Activated CD4-positive, CD25-positive, alpha-beta regulatory T cell treated with anti-CD3 and anti-CD28 coated beads, Interleukin-2, amount 50 U/mL, for 72 hours (primary cell): ENCODE measurements around the gene IL25.

Experiments
- DNase-seq: peaks from one replicate; pipeline ENCODE4 v3.0.0; 2021

The IL25 gene

GRCh38 chr14:23354990-23355389, 17.6 kb upstream of the IL25 start:
- DNase-seq = no peak

DNA sequence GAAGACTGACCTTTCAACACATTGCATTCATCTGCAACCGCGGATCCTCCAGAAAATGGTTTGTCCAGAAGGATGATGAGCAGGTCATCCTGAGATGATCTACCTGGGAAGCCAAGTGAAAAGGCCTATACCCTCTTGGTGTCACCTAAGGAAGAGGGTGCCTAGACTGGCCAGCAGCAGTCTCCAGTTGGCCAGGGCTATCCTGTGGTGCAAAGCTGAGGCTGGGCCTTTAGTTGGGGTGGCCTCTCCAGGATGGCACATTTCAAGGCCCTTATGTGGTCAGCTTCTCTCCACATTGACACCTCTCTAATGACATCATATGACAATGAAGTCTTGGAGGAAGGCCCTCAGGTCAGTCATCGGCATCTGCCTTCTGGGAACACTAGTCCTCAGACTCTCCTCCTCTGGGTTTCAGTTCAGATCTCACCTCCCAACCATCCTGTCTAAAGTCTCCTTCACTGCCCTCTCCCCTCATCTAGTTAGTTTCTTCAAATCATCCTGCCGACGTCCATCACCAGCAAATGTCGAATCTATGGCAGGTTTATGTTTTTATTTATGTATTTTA, 16.7 kb upstream of the IL25 start:
- no peak for DNase-seq

DNA sequence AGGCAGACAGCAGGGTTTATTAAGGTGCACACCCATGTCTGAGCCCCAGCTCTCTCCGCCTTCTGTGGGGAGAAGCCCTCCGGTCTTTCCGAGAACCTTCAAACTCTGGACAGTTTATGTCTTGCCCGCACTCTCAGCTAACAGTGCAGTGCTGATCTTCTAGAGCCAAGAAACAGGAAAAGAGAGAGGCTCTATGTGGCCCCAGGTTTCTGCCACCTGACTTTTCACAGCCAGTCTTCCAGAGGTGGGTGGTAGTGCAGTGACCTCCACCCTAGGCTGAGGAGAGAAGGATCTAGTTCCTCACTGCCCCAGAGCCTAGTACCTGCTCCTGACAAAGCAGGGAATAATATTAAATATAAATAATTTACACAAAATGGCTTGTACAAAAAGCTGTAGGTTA, 15.9 kb upstream of the IL25 start:
- DNase-seq = no peak

DNA sequence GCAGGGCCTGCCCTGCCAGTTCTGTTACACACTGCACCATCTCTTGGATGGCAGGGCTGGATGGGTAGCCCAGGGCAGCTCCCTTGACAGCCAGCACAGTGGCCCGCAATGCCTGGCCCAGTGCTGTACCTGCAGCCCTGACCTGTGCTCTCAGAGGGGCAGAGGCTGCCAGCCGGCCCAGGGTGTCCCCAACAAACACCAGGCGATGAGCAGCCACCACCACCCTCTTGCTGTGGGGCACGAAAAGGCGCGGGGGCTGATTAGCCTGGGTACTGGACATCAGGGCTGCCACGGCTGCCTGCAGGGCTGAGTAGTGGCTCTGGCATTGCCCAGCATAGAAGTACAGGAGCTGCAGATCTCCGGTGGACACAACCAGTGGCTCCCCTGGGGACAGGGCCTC, 15.3 kb upstream of the IL25 start:
- DNase-seq = no peak

- DNase-seq = no peak
These were observed 14.6 kb upstream of the IL25 start for GRCh38 chr14:23358042-23358441.

DNA sequence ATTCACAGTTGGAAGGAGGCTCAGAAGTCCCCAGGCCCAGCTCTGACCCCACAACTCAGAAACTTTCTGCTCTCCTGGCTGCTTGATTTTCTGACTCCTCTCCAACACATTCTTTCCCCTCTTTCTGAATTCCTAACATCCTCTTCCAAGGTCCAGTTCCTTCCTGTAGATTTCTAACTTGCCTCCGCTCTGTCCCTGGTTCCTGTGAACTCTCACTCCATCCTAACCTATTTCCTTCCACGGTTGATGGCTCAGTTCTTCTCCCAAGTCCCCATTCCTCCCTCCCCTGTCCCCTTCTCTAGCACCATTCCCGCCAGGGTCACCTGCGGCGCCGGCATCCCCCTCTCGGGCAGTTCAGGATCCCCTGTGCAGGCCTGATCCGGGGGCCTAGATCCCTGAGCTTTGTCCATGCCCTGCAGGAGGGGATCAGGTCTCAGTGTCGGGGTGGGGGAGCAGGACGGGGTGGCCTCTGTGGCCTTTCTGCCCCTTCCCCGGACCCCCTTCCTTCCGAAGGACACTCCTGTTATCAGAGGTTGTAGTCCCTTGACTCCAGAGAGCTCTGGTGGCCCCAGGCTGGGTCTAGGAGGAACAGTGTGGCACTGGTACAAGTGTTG, 13.9 kb upstream of the IL25 start:
- DNase-seq = no peak

GRCh38 chr14:23359167-23359626, 13.4 kb upstream of the IL25 start:
- no peak for DNase-seq

DNA sequence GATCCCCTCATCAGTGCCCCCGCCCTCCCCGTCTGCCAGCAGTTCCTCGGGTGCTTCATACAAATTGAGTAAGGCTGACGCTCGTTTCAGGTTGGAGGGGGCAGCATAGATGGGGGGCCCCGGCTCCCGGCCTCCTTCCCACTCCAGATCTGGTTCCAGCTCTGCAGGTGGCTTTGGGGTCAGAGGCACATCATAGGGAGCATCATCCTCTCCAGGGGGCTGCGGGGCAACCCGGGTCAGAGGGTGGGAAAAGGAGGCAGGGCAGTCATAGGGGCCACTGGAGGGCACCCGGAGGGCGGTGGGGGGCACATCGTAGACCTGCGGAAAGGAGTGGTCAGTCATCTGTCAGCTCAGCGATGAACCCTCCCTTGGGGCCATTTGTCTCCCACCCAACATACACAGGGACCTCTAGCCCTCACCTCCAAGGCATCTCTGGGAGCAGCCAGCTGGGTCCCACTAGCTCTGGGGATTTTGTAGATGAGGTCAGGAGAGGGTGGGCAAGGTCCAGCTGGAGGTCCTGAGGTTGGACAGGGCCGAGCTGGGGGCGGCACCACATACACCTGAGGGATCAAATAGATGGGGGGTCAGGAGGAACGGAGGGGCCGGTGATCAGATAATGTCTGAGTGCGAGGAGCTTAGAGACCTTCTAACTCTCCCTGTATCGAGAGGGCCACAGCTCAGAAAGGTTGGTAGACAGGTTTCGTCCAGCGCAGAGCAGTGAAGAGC, 12.7 kb upstream of the IL25 start:
- no peak for DNase-seq

DNA sequence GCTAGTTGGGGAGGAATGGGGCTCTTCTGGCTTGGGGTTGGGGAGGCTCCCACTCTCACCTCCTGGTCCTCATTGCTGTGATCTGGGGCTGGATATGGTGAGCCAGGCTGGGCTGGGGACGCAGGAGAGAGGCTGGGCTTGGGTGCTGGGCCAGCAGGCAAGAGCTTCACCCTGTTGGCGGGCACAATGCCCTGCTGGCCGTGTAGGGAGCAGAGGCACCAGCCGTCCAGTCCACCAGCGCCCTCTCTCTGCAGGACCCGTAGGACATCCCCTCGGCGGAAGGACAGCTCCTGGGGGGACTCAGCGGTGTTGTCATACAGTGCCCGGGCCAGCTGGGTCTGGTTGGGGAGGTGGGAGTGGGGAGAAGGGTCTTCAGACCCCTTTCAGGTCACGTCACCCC, 12.1 kb upstream of the IL25 start:
- no peak for DNase-seq

DNA sequence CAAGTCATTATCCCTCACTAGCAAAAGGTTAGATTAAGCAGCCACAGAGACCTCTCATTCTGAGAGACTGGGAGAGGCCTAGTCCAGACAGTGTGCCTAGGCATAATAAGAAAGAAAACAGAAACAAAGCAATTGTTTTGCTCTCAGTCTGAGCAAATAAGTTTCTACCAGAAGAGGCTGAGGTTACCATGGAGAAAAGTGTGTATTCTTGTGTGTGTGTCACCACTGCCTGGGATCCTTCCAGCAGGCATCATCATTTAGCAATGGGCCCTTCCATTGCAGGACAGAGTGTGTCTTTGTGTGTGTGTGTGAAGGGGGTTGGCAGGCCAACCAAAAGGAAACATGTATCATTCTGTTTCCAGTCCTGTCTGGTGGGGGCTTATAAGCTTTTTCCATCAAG, 11.3 kb upstream of the IL25 start:
- DNase-seq = no peak

- DNase-seq = no peak
These were observed 10.8 kb upstream of the IL25 start for GRCh38 chr14:23361763-23362162.

- DNase-seq = no peak
These were observed 10.4 kb upstream of the IL25 start for GRCh38 chr14:23362200-23362599.

GRCh38 chr14:23364164-23365035, 8.2 kb upstream of the IL25 start:
- DNase-seq = no peak

DNA sequence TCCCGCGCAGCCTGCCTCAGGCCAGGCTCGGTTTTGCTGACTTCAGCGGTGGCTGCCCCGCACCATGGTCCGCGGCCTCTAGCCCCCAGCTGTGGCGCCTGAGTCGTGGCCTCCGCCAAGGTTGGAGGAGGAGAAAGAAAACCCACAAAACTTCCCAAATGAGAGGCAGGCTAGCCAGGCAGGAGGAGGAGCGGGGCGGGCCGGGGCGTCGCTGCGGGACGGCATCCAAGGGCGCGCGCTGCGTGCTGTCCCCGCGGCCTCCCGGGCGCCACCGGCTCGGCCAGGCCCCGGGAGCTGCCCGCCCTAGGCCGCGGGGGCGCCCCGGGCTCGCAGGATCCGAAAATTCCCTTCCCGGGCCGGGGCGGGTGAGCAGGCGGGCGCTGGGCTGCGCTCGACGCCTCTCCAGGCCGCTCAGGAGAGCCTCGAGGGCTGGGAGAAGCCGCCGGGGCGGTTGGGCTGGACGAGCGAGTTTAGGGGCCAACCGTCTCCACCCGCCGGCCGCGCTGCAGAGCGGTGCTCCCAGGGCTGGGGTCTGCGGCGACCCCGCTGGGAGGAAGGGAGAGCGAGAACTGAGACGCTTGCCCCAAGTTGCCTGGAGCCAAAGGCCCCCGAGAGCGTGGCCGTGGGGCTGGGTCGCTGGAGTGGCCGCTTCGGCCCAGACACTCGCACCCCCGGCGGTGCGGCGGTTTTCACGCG, 7.4 kb upstream of the IL25 start, which contains the start of gene EFS:
TSS of gene EFS (minus strand) at position 137 of the 696 bp plus-strand sequence. CDS start 147 bp downstream, outside the sequence.
- no peak for DNase-seq

DNA sequence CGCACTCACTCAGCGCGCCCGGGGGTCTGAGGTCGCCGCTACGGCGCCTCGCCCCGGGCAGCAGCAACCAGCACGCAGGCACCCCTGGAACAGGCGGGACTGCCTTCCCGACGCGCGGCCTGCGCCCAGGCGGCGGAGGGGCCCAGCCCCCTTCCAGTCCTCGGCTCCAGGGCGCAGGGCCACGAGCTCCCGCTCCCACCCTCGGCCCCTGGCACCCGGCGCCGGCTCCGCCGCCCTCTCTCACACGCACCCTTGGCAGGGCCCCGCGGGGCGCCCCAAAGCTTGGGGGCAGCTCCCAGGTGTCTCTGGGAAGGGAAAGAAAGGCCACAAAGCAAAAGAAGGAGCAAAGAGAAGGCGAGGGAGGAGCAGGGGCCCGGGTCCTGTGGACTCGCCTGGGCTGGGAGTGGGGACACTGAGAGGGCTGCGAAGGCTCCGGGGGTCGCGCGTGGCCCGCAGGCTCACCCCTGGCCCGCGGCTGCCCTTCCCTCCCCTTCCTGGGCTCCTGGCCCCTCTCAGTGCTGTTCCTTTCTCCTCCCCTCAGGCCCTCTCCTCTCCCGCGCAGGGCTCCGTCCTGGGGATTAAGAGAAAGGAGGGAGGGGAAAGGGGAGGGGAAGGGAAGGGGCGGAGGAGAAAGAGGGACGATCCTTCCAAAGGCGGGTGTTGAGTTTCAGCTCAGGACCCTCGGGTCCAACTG, 6.7 kb upstream of the IL25 start:
- DNase-seq = no peak

- DNase-seq = no peak
These were observed 6.1 kb upstream of the IL25 start for GRCh38 chr14:23366426-23366921.

DNA sequence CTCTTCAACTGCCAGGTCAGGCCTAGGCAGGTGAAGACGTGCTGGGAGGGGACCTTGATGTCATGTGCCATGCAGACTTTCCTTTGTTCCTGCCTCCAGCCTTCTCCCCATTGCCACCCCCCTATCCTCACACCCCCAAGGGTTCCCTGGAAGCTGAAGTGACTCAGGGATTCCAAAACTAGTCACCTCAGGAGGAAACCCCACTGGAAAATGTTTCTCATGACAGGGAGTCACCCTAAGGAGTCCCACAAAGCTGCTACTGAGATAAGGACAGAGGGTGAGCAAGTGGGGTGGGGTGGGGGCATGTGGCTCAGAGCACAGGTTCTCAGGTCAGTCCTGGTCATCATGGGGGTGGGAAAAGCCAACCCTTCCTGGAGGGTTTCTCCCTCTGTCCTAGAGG, 2.4 kb upstream of the IL25 start:
- no peak for DNase-seq

- DNase-seq = no peak
These were observed 744 bp upstream of the IL25 start for GRCh38 chr14:23371865-23372264.

- no peak for DNase-seq
These were observed 432 bp downstream of the IL25 start for GRCh38 chr14:23373041-23373440.

DNA sequence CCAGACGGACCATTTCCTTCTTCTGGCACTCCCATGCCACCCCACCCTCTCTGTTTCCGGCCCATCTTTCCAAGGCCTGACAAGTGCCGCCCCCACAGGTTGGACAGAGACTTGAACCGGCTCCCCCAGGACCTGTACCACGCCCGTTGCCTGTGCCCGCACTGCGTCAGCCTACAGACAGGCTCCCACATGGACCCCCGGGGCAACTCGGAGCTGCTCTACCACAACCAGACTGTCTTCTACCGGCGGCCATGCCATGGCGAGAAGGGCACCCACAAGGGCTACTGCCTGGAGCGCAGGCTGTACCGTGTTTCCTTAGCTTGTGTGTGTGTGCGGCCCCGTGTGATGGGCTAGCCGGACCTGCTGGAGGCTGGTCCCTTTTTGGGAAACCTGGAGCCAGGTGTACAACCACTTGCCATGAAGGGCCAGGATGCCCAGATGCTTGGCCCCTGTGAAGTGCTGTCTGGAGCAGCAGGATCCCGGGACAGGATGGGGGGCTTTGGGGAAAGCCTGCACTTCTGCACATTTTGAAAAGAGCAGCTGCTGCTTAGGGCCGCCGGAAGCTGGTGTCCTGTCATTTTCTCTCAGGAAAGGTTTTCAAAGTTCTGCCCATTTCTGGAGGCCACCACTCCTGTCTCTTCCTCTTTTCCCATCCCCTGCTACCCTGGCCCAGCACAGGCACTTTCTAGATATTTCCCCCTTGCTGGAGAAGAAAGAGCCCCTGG, 3.1 kb downstream of the IL25 start:
- DNase-seq = no peak
